Fibroblast of pulmonary artery (primary cell): Measurements from ENCODE around the gene AHRR.

Experiments used
- DNase-seq: peaks from one replicate; pipeline ENCODE4 v3.0.0-alpha.2; 2010; ENCODE audit warnings: low read depth
- H3K4me3 ChIP-seq: replicated peaks from 2 replicates; pipeline ENCODE4 v1.5.1; 2011; ENCODE audit warnings: low read depth, mild to moderate bottlenecking, control low read depth, low read length, moderate library complexity
- TF ChIP-seq, protein P1 (sequence below): IDR thresholded peaks from 2 replicates; pipeline ENCODE4 v1.5.1; 2011; ENCODE audit warnings: mild to moderate bottlenecking, control low read depth, low read length, inconsistent platforms; ENCODE audit errors: missing control alignments

Gene AHRR

DNA sequence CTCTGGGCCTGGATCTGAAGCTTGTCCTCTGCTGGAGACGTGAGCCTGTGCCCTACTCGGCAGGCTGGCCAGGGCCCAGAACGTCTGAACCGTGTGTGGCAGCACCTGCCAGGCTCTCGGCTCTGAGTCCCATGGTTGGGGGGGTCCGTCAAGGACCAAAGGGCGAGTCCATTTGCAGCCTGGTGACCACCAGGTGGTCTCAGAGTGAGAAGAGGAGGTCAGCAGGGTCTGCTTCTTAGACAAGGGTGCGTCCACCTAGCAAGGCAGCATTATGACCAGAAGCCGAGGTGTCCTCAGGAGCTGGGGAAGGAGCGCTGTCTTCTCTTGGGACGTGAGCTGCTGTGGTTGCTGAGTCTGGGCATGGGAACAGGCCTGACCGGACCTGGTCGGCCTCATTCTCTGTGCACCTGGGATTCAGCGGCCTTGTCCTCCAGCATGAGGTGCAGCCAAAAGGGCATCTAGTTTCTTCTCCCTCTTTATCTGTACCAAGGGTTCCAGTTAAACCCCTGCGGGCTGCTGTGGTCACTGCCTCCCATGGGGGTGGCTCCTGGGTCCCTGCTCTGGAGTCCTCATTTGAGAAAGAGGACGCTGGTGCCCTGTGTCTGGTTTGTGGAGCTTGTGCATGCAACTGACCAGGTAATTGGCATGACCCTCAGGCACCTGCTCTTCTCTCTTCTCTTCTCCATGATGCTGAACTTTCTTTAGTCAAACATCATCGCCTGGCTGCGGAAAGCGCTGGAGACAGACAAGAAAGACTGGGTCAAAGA lies 135.9 kb downstream of the AHRR start:
- H3K4me3 ChIP-seq: no peak overlapping the region
- DNase-seq: no peak
- TF ChIP-seq, protein P1, sequence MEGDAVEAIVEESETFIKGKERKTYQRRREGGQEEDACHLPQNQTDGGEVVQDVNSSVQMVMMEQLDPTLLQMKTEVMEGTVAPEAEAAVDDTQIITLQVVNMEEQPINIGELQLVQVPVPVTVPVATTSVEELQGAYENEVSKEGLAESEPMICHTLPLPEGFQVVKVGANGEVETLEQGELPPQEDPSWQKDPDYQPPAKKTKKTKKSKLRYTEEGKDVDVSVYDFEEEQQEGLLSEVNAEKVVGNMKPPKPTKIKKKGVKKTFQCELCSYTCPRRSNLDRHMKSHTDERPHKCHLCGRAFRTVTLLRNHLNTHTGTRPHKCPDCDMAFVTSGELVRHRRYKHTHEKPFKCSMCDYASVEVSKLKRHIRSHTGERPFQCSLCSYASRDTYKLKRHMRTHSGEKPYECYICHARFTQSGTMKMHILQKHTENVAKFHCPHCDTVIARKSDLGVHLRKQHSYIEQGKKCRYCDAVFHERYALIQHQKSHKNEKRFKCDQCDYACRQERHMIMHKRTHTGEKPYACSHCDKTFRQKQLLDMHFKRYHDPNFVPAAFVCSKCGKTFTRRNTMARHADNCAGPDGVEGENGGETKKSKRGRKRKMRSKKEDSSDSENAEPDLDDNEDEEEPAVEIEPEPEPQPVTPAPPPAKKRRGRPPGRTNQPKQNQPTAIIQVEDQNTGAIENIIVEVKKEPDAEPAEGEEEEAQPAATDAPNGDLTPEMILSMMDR: no peak

DNA sequence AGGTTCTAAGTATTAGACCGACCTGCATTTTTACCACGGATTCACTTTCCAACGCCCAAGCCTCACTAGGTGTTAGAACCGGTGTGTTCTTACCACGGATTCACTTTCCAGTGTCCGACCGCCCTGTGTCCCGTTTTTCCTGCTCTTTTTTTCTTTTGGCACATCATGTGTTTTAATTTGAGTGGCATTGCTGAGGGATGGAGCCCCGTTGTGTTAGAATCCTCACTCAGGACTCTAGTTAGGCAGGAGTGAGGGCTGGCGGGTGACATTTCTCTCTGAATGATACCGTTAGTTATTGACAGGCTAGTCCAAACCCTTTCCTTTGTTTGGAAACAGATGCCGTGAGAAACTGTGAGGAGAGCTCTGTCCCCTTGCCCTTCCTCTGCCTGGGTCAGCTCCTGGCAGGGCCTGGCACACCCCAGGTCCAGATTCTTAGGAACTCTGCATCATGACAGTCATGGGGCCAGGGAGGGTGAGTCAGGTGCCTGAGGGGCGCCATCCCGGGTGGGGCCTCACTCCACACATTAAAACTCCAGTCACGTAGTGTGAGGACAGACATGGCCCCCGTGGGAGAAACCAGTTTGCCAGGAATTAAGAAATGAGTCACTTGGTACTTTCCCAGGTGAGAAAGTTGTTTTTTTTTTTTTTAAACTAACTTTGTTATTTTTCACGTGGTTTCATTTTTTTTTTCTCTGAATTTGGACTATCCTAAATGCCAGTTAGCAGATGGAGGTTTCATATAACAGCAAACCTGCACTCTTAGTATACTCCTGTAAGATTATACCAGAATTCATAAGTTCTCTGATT lies 137.2 kb downstream of the AHRR start:
- H3K4me3 ChIP-seq: no peak overlapping the region
- TF ChIP-seq, protein P1: no peak
- DNase-seq: peak; percentile 45

DNA sequence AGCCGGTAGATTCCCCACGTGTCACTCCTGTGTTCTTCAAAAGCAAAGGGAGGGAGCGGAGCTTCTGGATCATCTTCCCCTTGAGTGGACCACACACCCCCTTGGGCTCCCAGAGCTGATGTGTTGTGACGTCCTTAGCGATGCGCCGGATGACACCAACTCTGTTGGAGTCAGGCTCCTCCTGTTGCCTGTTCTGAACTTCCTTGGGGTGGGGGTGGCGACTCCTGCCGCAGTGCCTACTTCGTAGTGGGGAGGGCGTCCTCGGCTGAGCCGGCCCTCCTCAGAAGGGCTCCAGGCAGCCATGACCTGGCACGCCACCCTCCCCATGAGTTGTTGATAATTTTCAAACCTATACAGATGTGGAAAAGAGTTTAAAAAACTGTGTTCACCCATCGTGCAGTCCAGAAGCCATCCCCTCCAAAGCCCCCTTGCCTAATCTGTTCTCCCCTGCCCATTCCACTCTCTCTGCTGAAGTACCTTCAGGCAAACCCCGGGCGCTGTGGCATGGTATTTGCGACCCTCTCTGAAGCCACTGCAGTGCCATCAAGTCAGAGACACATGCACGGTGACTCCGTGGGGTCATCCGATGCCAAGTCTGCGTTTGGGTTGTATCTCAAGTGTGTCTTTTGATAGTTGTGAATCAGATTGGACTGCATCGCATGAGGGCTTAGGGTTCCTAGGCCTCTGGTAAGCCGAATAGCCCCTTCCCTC lies 138.2 kb downstream of the AHRR start:
- TF ChIP-seq, protein P1: no peak
- H3K4me3 ChIP-seq: no peak overlapping the region
- no peak for DNase-seq

DNA sequence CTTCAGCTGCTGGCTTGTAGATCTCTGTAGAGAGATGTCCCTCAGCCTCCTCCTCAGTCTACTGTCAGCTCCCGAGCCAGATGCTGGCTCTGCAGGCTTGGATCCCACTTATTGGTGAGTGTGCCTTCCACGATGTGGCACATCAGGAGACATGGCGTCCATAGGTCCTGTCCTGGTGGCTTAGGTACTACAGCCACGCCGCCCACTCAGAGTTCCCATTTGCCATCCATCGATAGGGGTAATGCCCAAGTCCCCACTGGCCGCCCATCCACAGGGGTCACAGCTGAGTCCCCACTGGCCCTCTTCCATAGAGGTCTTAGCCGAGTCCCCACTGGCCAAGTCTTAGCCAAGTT lies 138.7 kb downstream of the AHRR start:
- TF ChIP-seq, protein P1: no peak
- no peak overlapping the region for H3K4me3 ChIP-seq
- no peak for DNase-seq

GRCh38 chr5:462051-462481 lies 140.6 kb downstream of the AHRR start:
- H3K4me3 ChIP-seq: no peak overlapping the region
- TF ChIP-seq, protein P1: no peak
- DNase-seq: no peak

GRCh38 chr5:463301-463700 lies 141.8 kb downstream of the AHRR start:
- H3K4me3 ChIP-seq: no peak overlapping the region
- DNase-seq: no peak
- TF ChIP-seq, protein P1: no peak
